SK-N-SH (cell line): ENCODE results near the gene CLEC4M. TPM values are rescaled to one million over a fixed set of nuclear protein-coding genes. Genes with fewer than 3 reads are reported as not detected.

Experiments
- CTCF ChIA-PET: fragments of 300-600, 350-600 bp; formaldehyde crosslinking; extraction: SDS; loops from one replicate; lab custom pipeline; 2021; lab: Yijun Ruan, JAX
- POLR2A ChIA-PET: fragments of 350-600 bp; sonication (Branson Sonifier 250); formaldehyde crosslinking; extraction: SDS; loops from one replicate; lab custom pipeline; 2020; ENCODE audit warnings: antibody characterized with exemption, inconsistent platforms; lab: Yijun Ruan, JAX
- DNase-seq: peaks from one replicate; pipeline ENCODE4 v3.0.0; 2012
- H2AFZ ChIP-seq: fragments of 200-600 bp; sonication (generic); 2 replicates; pipeline ENCODE4 v1.8.1; 2016; ENCODE audit warnings: antibody characterized with exemption, mild to moderate bottlenecking, low read depth
- H3F3A ChIP-seq: fragments of 200-600 bp; sonication (generic); replicated peaks from 2 replicates; pipeline ENCODE3; 2016; ENCODE audit warnings: antibody characterized with exemption, mild to moderate bottlenecking; ENCODE audit not compliant: insufficient read depth
- H3K27ac ChIP-seq, 2 experiments: fragments of 200-500 bp in 1 of 2; fragments of 200-600 bp in 1 of 2; sonication (Bioruptor generic) in 1 of 2; sonication (generic), shearing (Covaris generic) in 1 of 2; 2 replicates each; pipeline versions ENCODE4 v1.5.1 to v1.6.1; 2014 to 2016; ENCODE audit warnings: low read depth in 2 of 2, inconsistent platforms in 1 of 2, low read length in 1 of 2, mild to moderate bottlenecking in 1 of 2, mixed read lengths in 1 of 2
- H3K27me3 ChIP-seq: fragments of 200-600 bp; sonication (generic), shearing (Covaris generic); 2 replicates; pipeline ENCODE4 v1.6.1; 2016; ENCODE audit warnings: mixed run types; ENCODE audit not compliant: insufficient read depth
- H3K36me3 ChIP-seq, 2 experiments: fragments of 200-500 bp in 1 of 2; fragments of 200-600 bp in 1 of 2; sonication (Bioruptor generic) in 1 of 2; sonication (generic) in 1 of 2; replicated peaks in 1 of 2; 2 replicates each; pipeline versions ENCODE3 to v1.5.1; 2014 to 2016; ENCODE audit warnings: low read length in 1 of 2, mild to moderate bottlenecking in 1 of 2; ENCODE audit not compliant: insufficient read depth in 2 of 2, control insufficient read depth in 1 of 2
- H3K4me1 ChIP-seq, 2 experiments: fragments of 200-500 bp in 1 of 2; fragments of 200-600 bp in 1 of 2; sonication (Bioruptor generic) in 1 of 2; sonication (generic), shearing (Covaris generic) in 1 of 2; 2 replicates each; pipeline versions ENCODE4 v1.5.1 to v1.6.1; 2014 to 2016; ENCODE audit warnings: low read depth in 1 of 2, low read length in 1 of 2, mixed run types in 1 of 2; ENCODE audit not compliant: insufficient read depth in 2 of 2, control insufficient read depth in 1 of 2
- H3K4me2 ChIP-seq: fragments of 200-600 bp; sonication (generic), shearing (Covaris generic); 2 replicates; pipeline ENCODE4 v1.6.1; 2017; ENCODE audit warnings: mixed run types
- H3K4me3 ChIP-seq, 2 experiments: fragments of 200-500 bp in 1 of 2; fragments of 200-600 bp in 1 of 2; sonication (Bioruptor generic) in 1 of 2; sonication (generic), shearing (Covaris generic) in 1 of 2; 2 replicates each; pipeline versions ENCODE4 v1.5.1 to v1.8.1; 2014 to 2016; ENCODE audit warnings: low read depth in 2 of 2, inconsistent platforms in 1 of 2, low read length in 1 of 2, mild to moderate bottlenecking in 1 of 2, mixed read lengths in 1 of 2, moderate library complexity in 1 of 2
- H3K79me2 ChIP-seq: fragments of 200-600 bp; sonication (generic); 2 replicates; pipeline ENCODE4 v1.8.1; 2017; ENCODE audit warnings: mild to moderate bottlenecking; ENCODE audit not compliant: insufficient read depth
- H3K9ac ChIP-seq: fragments of 200-600 bp; sonication (generic); 2 replicates; pipeline ENCODE4 v1.6.1; 2017; ENCODE audit warnings: mixed run types
- H3K9me2 ChIP-seq: fragments of 200-600 bp; sonication (generic); 2 replicates; pipeline ENCODE4 v1.6.1; 2017; ENCODE audit warnings: mixed run types
- H3K9me3 ChIP-seq: fragments of 200-600 bp; sonication (generic); 2 replicates; pipeline ENCODE4 v1.6.1; 2017; ENCODE audit warnings: mixed run types, mild to moderate bottlenecking, moderate library complexity
- H4K20me1 ChIP-seq: fragments of 200-600 bp; sonication (generic); 2 replicates; pipeline ENCODE4 v1.6.1; 2017; ENCODE audit warnings: mild to moderate bottlenecking, mixed run types; ENCODE audit not compliant: insufficient read depth
- CTCF ChIP-seq: fragments of 200-600 bp; sonication (generic); IDR thresholded peaks from 2 replicates; pipeline ENCODE4 v1.6.1; 2017; ENCODE audit warnings: antibody characterized with exemption, mild to moderate bottlenecking, moderate library complexity
- ELF1 ChIP-seq: IDR thresholded peaks from 2 replicates; pipeline ENCODE4 v1.4.0; 2012
- EP300 ChIP-seq, 2 experiments: IDR thresholded peaks; 2 replicates each; pipeline versions ENCODE4 v1.4.0 to v1.6.1; 2012; ENCODE audit warnings: borderline replicate concordance in 1 of 2, low read depth in 1 of 2, low read length in 1 of 2
- FOXJ3 ChIP-seq: sonication (generic); formaldehyde crosslinking; IDR thresholded peaks from 2 replicates; pipeline ENCODE4 v1.5.1; 2020; ENCODE audit warnings: mild to moderate bottlenecking, missing genetic modification reagents
- FOXM1 ChIP-seq: IDR thresholded peaks from 2 replicates; pipeline ENCODE4 v1.4.0; 2012; ENCODE audit warnings: low read depth, mild to moderate bottlenecking
- GATA2 ChIP-seq: sonication (generic); formaldehyde crosslinking; IDR thresholded peaks from 2 replicates; pipeline ENCODE4 v1.5.0; 2020; ENCODE audit warnings: mild to moderate bottlenecking, missing genetic modification reagents
- MXI1 ChIP-seq: IDR thresholded peaks from 2 replicates; pipeline ENCODE4 v1.6.1; 2012; ENCODE audit warnings: mild to moderate bottlenecking, low read depth, low read length, improper control_type of control experiment
- NFIC ChIP-seq: IDR thresholded peaks from 2 replicates; pipeline ENCODE4 v1.4.0; 2012; ENCODE audit warnings: borderline replicate concordance
- NRF1 ChIP-seq: IDR thresholded peaks from 2 replicates; pipeline ENCODE4 v1.6.1; 2012; ENCODE audit warnings: low read depth, mild to moderate bottlenecking, low read length
- RCOR1 ChIP-seq: fragments of 150-350 bp; IDR thresholded peaks from 2 replicates; pipeline ENCODE4 v1.6.1; 2017; ENCODE audit warnings: antibody characterized with exemption, low read length
- REST ChIP-seq: IDR thresholded peaks from 2 replicates; pipeline ENCODE4 v1.6.1; 2012; ENCODE audit warnings: mild to moderate bottlenecking, low read depth, low read length, moderate library complexity
- RXRA ChIP-seq: IDR thresholded peaks from 2 replicates; pipeline ENCODE4 v1.4.0; 2012; ENCODE audit warnings: low read depth, mild to moderate bottlenecking, borderline replicate concordance
- SIN3A ChIP-seq: IDR thresholded peaks from 2 replicates; pipeline ENCODE4 v1.6.1; 2012; ENCODE audit warnings: low read depth, mild to moderate bottlenecking, low read length, moderate library complexity, borderline replicate concordance
- SMC3 ChIP-seq: IDR thresholded peaks from 2 replicates; pipeline ENCODE4 v1.6.1; 2012; ENCODE audit warnings: low read depth, low read length, improper control_type of control experiment
- TEAD4 ChIP-seq: IDR thresholded peaks from 2 replicates; pipeline ENCODE4 v1.4.0; 2012; ENCODE audit warnings: mild to moderate bottlenecking, borderline replicate concordance; ENCODE audit not compliant: insufficient read depth
- YY1 ChIP-seq: IDR thresholded peaks from 2 replicates; pipeline ENCODE4 v1.4.0; 2012; ENCODE audit warnings: low read depth, mild to moderate bottlenecking
- WGBS: methylation state at CpG from one replicate; pipeline ENCODE4 v1.1.6; 2017; ENCODE audit warnings: low lambda C conversion rate; 5-methylcytosine and 5-hydroxymethylcytosine counted together
- polyA plus RNA-seq, 3 experiments: library from polyadenylated mRNA; depleted of rRNA; stranded (reverse); fragments of >200 nt; gene quantifications; 2 replicates each; pipeline ENCODE4 v1.2.3, GENCODE V29; 2012
- TF ChIP-seq, protein P1 (sequence below): fragments of 150-350 bp; IDR thresholded peaks from 2 replicates; pipeline ENCODE4 v1.6.1; 2016; ENCODE audit warnings: mild to moderate bottlenecking, low read depth, low read length
- TF ChIP-seq, protein P2 (sequence below): fragments of 150-350 bp; IDR thresholded peaks from 2 replicates; pipeline ENCODE4 v1.6.1; 2017; ENCODE audit warnings: antibody characterized with exemption, low read length, low read depth, borderline replicate concordance
- TF ChIP-seq, protein P3 (sequence below): IDR thresholded peaks from 2 replicates; pipeline ENCODE4 v1.4.0; 2012; ENCODE audit warnings: low read depth, borderline replicate concordance

CLEC4M gene
- polyA plus RNA-seq, 1 of the 3 experiments (the other 2 are of a cell fraction): not detected

GRCh38 chr19:7756258-7756657 lies 6.8 kb upstream of the CLEC4M start:
- ChIA-PET POLR2A (no interaction called here), CTCF (no interaction called here)
- H3K9ac ChIP-seq: no peak overlapping the region
- no peak for DNase-seq
- H3K27me3 ChIP-seq: peaks cover 7% of the 10 kb centered on the region; the same call in 1 of the 2 replicates
- H4K20me1 ChIP-seq: no peaks in the 10 kb centered on the region
- no peak overlapping the region for H2AFZ ChIP-seq
- no peak for TF ChIP-seq GATA2 (CRISPR knock-in tag)
- TF ChIP-seq EP300 (IDR thresholded peaks at IDR 0.05; ENCODE audit: borderline replicate concordance in 1 of 2, low read depth in 1 of 2, low read length in 1 of 2): no peak
- TF ChIP-seq CTCF: no peak
- TF ChIP-seq, protein P1, sequence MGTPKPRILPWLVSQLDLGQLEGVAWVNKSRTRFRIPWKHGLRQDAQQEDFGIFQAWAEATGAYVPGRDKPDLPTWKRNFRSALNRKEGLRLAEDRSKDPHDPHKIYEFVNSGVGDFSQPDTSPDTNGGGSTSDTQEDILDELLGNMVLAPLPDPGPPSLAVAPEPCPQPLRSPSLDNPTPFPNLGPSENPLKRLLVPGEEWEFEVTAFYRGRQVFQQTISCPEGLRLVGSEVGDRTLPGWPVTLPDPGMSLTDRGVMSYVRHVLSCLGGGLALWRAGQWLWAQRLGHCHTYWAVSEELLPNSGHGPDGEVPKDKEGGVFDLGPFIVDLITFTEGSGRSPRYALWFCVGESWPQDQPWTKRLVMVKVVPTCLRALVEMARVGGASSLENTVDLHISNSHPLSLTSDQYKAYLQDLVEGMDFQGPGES: no peak
- TF ChIP-seq SIN3A: no peak
- no peak for TF ChIP-seq TEAD4
- TF ChIP-seq, protein P2, sequence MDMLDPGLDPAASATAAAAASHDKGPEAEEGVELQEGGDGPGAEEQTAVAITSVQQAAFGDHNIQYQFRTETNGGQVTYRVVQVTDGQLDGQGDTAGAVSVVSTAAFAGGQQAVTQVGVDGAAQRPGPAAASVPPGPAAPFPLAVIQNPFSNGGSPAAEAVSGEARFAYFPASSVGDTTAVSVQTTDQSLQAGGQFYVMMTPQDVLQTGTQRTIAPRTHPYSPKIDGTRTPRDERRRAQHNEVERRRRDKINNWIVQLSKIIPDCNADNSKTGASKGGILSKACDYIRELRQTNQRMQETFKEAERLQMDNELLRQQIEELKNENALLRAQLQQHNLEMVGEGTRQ: no peak
- no peak for TF ChIP-seq FOXJ3 (CRISPR knock-in tag)
- TF ChIP-seq MXI1: no peak
- TF ChIP-seq SMC3: no peak
- TF ChIP-seq FOXM1: no peak
- TF ChIP-seq RXRA: no peak
- no peak for TF ChIP-seq YY1
- TF ChIP-seq NFIC: no peak
- TF ChIP-seq, protein P3, sequence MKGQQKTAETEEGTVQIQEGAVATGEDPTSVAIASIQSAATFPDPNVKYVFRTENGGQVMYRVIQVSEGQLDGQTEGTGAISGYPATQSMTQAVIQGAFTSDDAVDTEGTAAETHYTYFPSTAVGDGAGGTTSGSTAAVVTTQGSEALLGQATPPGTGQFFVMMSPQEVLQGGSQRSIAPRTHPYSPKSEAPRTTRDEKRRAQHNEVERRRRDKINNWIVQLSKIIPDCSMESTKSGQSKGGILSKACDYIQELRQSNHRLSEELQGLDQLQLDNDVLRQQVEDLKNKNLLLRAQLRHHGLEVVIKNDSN: no peak
- TF ChIP-seq ELF1: no peak
- TF ChIP-seq NRF1: no peak
- TF ChIP-seq REST: no peak
- no peak for TF ChIP-seq RCOR1
- no peak overlapping the region for H3K4me2 ChIP-seq
- H3F3A ChIP-seq: no peaks in the 10 kb centered on the region
- no peak overlapping the region for H3K27ac ChIP-seq
- H3K36me3 ChIP-seq: no peaks in the 10 kb centered on the region
- H3K4me1 ChIP-seq: no peaks in the 10 kb centered on the region
- peaks cover 3% of the 10 kb centered on the region; the same call in 1 of the 2 replicates for H3K9me2 ChIP-seq
- H3K4me3 ChIP-seq: no peak overlapping the region
- H3K9me3 ChIP-seq: peaks cover 4% of the 10 kb centered on the region; the same call in 1 of the 2 replicates
- H3K79me2 ChIP-seq: no peaks in the 10 kb centered on the region
- WGBS: under 1% methylated on average over 4 of the region's 4 CpGs
